Subcutaneous adipose tissue (tissue), 4 donors: ENCODE results near the gene SMARCA4. TPM values are rescaled to one million over a fixed set of nuclear protein-coding genes. Genes with fewer than 3 reads are reported as not detected.

Experiments used
- CTCF ChIP-seq: fragments of 450-650 bp; IDR thresholded peaks from one replicate; pipeline ENCODE4 v1.5.1; 2016; ENCODE audit warnings: low read depth, mild to moderate bottlenecking, control low read depth, antibody characterized with exemption, moderate library complexity
- total RNA-seq, 4 donors: library from RNA; depleted of rRNA; stranded (reverse); fragments of >200 nt; gene quantifications; one replicate each; pipeline ENCODE4 v1.1.0, GENCODE V29; 2016

SMARCA4 gene
- total RNA-seq, 4 donors from 2014 or later: 29.7 to 57.5 (median 39.1) TPM

GRCh38 chr19:11034449-11035213 is 73.8 kb downstream of the SMARCA4 start:
- TF ChIP-seq CTCF: no peak

- no peak for TF ChIP-seq CTCF
Measured at GRCh38 chr19:11035441-11036377, 74.9 kb downstream of the SMARCA4 start.

GRCh38 chr19:11038511-11038910 is 77.7 kb downstream of the SMARCA4 start:
- no peak for TF ChIP-seq CTCF

GRCh38 chr19:11041194-11041593 is 80.4 kb downstream of the SMARCA4 start:
- TF ChIP-seq CTCF: no peak

GRCh38 chr19:11041966-11042627 is 81.3 kb downstream of the SMARCA4 start:
- no peak for TF ChIP-seq CTCF

GRCh38 chr19:11044431-11044830 is 83.6 kb downstream of the SMARCA4 start:
- no peak for TF ChIP-seq CTCF
